Thymus (tissue), 11 donors: ENCODE measurements around the gene SRP19. TPM values are rescaled to one million over a fixed set of nuclear protein-coding genes. Genes with fewer than 3 reads are reported as not detected.

Experiments
- DNase-seq, 9 donors: peaks; one replicate each; pipeline ENCODE4 v3.0.0-alpha.2; 2013; ENCODE audit warnings: low spot score in 9 of 9, low read depth in 6 of 9, missing footprints in 1 of 9
- H3K27ac ChIP-seq, 2 donors: one replicate each; pipeline ENCODE4 v1.5.1; 2013; ENCODE audit warnings: control low read depth in 1 of 2, low read depth in 1 of 2, low read length in 1 of 2, mild to moderate bottlenecking in 1 of 2, moderate library complexity in 1 of 2
- H3K27me3 ChIP-seq, 2 donors: one replicate each; pipeline ENCODE4 v1.5.1; 2013; ENCODE audit warnings: low read length in 1 of 2; ENCODE audit not compliant: control insufficient read depth in 2 of 2, insufficient read depth in 1 of 2
- H3K36me3 ChIP-seq, 2 donors: one replicate each; pipeline ENCODE4 v1.5.1; 2013; ENCODE audit warnings: low read length in 1 of 2, mild to moderate bottlenecking in 1 of 2, moderate library complexity in 1 of 2; ENCODE audit not compliant: control insufficient read depth in 2 of 2, insufficient read depth in 2 of 2
- H3K4me1 ChIP-seq, 2 donors: one replicate each; pipeline ENCODE4 v1.5.1; 2013; ENCODE audit warnings: low read length in 2 of 2; ENCODE audit not compliant: control insufficient read depth in 2 of 2, insufficient read depth in 2 of 2
- H3K4me3 ChIP-seq, 2 donors: one replicate each; pipeline ENCODE4 v1.5.1; 2013; ENCODE audit warnings: low read length in 2 of 2, control low read depth in 1 of 2, mild to moderate bottlenecking in 1 of 2
- H3K9me3 ChIP-seq, 2 donors: one replicate each; pipeline ENCODE4 v1.5.1; 2013; ENCODE audit warnings: low read length in 1 of 2, mild to moderate bottlenecking in 1 of 2; ENCODE audit not compliant: control insufficient read depth in 2 of 2, insufficient read depth in 1 of 2
- WGBS: extraction: QIAGEN DNeasy Blood & Tissue Kit; methylation state at CpG from one replicate; pipeline ENCODE4 v1.1.7; 2013; 5-methylcytosine and 5-hydroxymethylcytosine counted together
- polyA plus RNA-seq: library from polyadenylated mRNA; stranded (reverse); fragments of 200-250 nt; gene quantifications from one replicate; pipeline ENCODE4 v1.2.3, GENCODE V29; 2013
- total RNA-seq: library from RNA; stranded (reverse); fragments of 120-200 nt; gene quantifications from one replicate; pipeline ENCODE4 v1.2.4, GENCODE V29; 2013
- donor health status: healthy.

The SRP19 gene
- total and polyA plus RNA-seq, 2 donors = 86.5 to 165 TPM

- WGBS = 93% methylated on average over 1 of the region's 1 CpG
- Histone ChIP-seq H3K4me1 (peaks cover 14 to 22% of the 10 kb centered on the region in 2 donors), H3K27ac (no peak overlapping the region)
Measured at GRCh38 chr5:112918679-112919078, 57.6 kb downstream of the SRP19 start.

More at GRCh38 chr5:112918679-112919078, 57.6 kb downstream of the SRP19 start:
- Histone ChIP-seq H3K9me3 (no peaks in the 10 kb centered on the region), H3K4me3 (no peak overlapping the region), H3K27me3 (peaks cover 2 to 10% of the 10 kb centered on the region in 2 donors), H3K36me3 (peaks cover 0 to 16% of the 10 kb centered on the region in 2 donors)
- no peak for DNase-seq

Other genes with a start within 250 kb of the SRP19 start
- 25.5 TPM for gene APC, start 123.4 kb upstream of the SRP19 start, total RNA-seq
- gene APC, start 123.4 kb upstream of the SRP19 start, polyA plus RNA-seq = 6.4 TPM
- 19.9 TPM for gene REEP5, start 60.9 kb downstream of the SRP19 start, total RNA-seq
- gene REEP5, start 60.9 kb downstream of the SRP19 start, polyA plus RNA-seq = 57.7 TPM
- gene DCP2, start 115.5 kb downstream of the SRP19 start, total RNA-seq = 79.3 TPM
- 36.3 TPM for gene DCP2, start 115.5 kb downstream of the SRP19 start, polyA plus RNA-seq